AG08395 (cell line): Measurements from ENCODE around the gene HOXA9.
A peak's percentile ranks its signal among the peaks of the same experiment; 100 is the strongest.

Source experiments
- DNase-seq: peaks from one replicate; pipeline ENCODE4 v3.0.0; 2012; ENCODE audit warnings: mixed read lengths, low spot score

Gene HOXA9

DNA sequence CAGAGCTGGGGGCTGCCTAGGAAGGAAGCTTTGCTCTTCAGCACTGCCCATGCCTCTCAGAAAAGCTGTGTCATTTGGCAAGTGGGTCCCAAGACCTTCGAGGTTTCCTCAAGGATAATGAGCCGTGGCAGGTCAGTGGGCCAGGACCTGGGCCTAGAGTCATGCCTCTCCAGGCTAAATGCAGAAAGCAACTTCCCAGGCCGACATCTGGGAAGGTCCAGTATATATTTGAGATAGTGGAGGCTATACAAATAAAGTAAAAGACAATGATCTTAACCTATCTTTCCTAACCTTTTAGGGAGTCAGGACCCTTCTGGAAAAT, 11.1 kb upstream of the HOXA9 start:
- no peak for DNase-seq

GRCh38 chr7:27175626-27176523, 10.5 kb upstream of the HOXA9 start:
- no peak for DNase-seq

GRCh38 chr7:27174874-27175625, 9.7 kb upstream of the HOXA9 start:
- no peak for DNase-seq

- peak; percentile 66 for DNase-seq
Measured at GRCh38 chr7:27173956-27174873, 8.9 kb upstream of the HOXA9 start, which contains the start of gene HOXA10. HOXA10 (minus strand) TSS chr7:27174320; CDS start chr7:27174306, 14 bp downstream.

GRCh38 chr7:27173511-27173955, 8.2 kb upstream of the HOXA9 start:
- DNase-seq, result no peak

DNA sequence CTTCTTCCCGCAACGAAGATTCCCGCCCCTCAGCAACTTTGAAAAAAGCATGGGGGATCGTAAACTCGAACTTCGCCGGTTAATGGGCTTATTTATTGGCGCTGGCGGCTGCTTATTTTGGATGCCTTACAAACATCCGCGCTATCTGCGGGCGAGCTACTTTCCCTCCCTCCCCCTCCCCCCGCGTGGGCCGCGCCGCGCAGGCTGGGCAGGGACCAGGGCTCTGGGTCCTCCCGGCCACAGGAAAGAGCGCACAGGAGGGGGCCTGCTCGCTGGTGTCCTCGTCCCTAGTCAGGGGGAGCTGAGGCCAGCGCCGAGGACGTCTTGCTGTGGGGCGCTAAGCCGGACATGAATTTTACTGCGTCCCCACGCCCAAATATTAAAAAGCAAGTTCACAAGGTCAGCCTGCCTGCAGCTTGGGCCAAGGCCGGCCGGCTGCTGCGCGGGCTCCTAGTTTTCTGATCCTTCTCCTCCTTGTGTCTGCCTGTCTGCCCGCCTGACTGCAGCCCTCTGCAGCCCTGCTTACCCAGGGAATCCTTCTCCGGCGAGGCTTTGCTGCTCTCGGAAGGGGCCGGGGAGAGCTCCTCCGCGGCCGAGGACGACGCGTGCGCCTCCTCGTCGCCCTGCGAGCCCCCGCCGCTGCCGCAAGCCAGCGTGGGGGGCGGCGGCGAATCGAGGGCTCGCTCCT, 7.6 kb upstream of the HOXA9 start:
- peak; percentile 64 for DNase-seq

DNA sequence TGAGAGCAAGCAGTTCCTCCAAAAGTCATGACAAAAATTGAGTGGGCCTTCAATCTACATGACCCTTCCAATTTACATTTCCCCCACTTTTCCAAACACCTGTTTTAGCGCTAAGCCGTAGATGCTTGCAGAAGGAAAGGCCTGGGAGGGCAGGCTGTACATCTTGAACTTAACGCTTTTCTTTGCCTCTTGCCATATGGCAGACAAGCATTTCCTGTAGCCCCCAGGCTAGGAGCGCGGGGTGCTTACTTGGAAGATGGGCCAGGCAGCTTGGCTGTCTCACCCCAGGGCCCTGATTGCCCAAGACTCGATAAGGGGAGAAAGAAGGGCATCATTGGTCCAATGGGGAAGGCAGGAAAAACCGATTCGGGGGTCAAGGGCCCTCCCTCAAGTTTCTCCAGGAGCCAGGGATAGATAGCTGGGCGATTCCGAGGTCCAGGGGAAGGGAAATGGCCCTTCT, 7.0 kb upstream of the HOXA9 start:
- peak; percentile 4 for DNase-seq

- DNase-seq, result no peak
Measured at GRCh38 chr7:27171637-27172314, 6.4 kb upstream of the HOXA9 start.

DNA sequence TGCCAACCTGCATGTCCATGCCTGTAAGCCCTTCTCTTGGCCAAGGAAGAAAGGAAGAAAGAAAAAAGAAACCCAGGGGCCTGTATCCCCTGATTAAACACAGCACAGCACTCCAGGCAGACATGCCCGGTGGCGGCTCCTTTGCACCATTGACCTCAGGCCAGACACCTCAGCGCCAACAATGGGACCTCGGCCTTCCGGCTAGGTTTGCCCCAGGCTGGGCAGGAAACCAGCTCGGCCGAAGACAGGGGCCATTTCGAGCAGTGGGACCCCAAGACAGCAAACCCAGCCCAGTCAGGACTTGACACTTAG, 5.9 kb upstream of the HOXA9 start:
- DNase-seq, result no peak

- DNase-seq, result no peak
Measured at GRCh38 chr7:27170426-27171324, 5.3 kb upstream of the HOXA9 start.

GRCh38 chr7:27169658-27170425, 4.5 kb upstream of the HOXA9 start:
- no peak for DNase-seq

- DNase-seq, result no peak
Measured at GRCh38 chr7:27168265-27168947, 3.1 kb upstream of the HOXA9 start.

GRCh38 chr7:27167916-27168264, 2.6 kb upstream of the HOXA9 start:
- no peak for DNase-seq

DNA sequence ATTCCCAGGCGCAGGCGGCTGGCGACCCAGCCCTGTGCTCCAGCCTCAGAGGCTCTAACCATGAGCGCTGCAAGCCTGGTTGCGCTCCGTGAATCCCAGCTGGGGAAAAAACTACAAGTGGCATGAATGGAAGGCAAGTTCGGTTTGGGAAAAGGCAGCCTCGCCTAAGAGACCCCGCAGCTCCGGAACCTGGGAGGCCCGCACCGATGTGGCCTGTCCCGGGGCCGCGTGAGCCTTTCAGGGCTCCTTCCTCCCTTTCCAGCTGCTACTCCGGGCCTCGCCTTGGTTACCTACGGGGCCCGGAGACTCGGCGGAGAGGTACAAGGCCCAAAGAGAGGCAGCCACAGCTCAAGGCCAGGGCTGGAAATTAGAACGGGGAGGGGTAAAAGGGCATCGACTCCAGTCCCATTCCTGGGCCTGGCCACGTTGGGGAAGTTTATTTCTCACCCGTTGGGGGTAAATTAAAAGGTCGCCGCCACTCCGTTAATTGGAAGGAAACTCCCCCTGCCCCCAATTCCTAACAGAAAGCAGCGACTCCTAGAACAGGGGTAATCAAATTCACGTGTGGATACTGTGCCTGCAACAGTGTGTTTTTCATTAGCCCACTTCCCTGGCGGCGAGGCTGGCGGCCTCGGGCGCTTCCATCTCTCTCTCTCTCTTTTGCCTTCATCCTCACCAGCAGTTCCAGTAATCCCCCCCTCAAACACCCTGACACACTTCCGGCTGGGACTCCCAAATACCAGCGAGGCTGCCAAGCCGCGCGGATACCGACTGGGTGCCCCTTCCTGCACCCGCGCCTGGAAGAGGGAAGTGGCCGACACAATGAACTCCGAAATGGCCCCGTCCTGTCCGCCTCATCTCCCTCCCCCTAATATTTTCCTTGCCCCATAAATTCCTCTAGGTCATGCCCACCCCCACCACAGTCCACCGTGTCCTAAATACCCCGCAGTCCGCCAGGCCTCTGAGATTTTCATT, 1.5 kb upstream of the HOXA9 start:
- no peak for DNase-seq

DNA sequence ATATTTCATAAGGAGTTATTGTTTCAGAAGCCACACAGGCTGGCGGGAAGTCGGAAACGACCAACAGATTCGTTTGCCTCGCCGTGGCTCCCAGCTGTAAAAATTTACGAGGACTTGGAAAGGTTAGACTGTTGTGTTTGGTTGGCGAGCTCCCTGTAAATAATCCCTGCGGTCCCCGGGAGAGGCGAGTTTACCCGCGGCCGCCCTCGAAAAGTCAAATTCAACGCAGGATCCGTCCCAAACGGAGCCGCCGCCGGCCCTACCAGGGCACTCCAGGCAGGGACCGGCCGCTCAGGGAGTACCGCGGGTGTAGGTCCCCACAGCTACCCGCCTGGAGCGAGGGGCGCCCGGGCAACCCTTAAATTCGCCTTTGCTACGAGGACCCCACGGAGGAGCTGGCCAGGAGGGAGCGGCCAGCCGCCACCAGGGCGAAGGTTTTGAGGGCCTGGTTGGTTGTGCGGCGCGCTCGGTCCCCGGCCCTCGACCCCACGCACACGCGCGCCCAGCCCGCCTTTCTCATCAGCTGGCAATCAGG, 726 bp upstream of the HOXA9 start:
- DNase-seq, result no peak

GRCh38 chr7:27164367-27165088, 809 bp downstream of the HOXA9 start:
- DNase-seq, result no peak

DNA sequence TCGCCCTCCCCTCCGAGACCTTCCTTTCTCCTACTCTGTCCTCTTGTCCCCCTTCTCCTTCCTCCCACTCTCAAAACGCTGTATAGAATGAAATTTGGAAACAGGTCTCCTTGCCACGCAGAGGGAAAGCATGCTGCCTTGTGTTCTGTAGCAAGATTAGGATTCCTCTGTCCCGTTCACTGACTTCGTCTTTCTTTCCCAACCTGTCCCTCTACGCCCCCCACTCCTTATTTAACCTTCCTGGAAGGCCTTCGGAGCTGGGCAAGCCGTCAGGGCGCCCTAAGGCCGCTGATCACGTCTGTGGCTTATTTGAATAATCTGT, 1.3 kb downstream of the HOXA9 start:
- DNase-seq, result no peak
